HG02973 (cell line): Measurements from ENCODE around the gene PRKCI.
A peak's percentile ranks its signal among the peaks of the same experiment; 100 is the strongest.
"Not testable (repeated sequence)": the region's sequence is repeated elsewhere in the genome, so short reads cannot be mapped to it uniquely, and the experiment has no call there.

Experiments
- ATAC-seq: cut with Tn5 transposase; IDR thresholded peaks from one replicate; pipeline ENCODE4 v1.9.1; 2021; ENCODE audit warnings: moderate library complexity; ENCODE audit not compliant: unreplicated experiment

The PRKCI gene

GRCh38 chr3:170221924-170222646 is at the start of gene PRKCI:
Gene PRKCI, plus strand, starts transcription at chr3:170222424. Its CDS starts 246 bp downstream, at chr3:170222670.
- ATAC-seq = peak; percentile 90

GRCh38 chr3:170178651-170179050 is 43.6 kb upstream of the PRKCI start:
- no peak for ATAC-seq

- ATAC-seq = no peak
Measured at GRCh38 chr3:170179432-170179831, 42.8 kb upstream of the PRKCI start.

GRCh38 chr3:170180079-170180907 is 41.9 kb upstream of the PRKCI start:
- peak; percentile 36 for ATAC-seq

- peak; percentile 73 for ATAC-seq
Measured at GRCh38 chr3:170180908-170181885, 41.0 kb upstream of the PRKCI start, which contains the start of gene PHC3. Gene PHC3, minus strand, starts transcription at chr3:170181733. Its CDS starts 18 bp downstream, at chr3:170181715.

- ATAC-seq = no peak
Measured at GRCh38 chr3:170189398-170190256, 32.6 kb upstream of the PRKCI start.

GRCh38 chr3:170195759-170196158 is 26.5 kb upstream of the PRKCI start:
- not testable (repeated sequence) for ATAC-seq

- no peak for ATAC-seq
Measured at GRCh38 chr3:170196833-170197232, 25.4 kb upstream of the PRKCI start.

- no peak for ATAC-seq
Measured at GRCh38 chr3:170200987-170201386, 21.2 kb upstream of the PRKCI start.

GRCh38 chr3:170201527-170201926 is 20.7 kb upstream of the PRKCI start:
- ATAC-seq = no peak

GRCh38 chr3:170203457-170203856 is 18.8 kb upstream of the PRKCI start:
- no peak for ATAC-seq

- ATAC-seq = no peak
Measured at GRCh38 chr3:170204023-170204472, 18.2 kb upstream of the PRKCI start.

GRCh38 chr3:170204509-170204908 is 17.7 kb upstream of the PRKCI start:
- no peak for ATAC-seq

GRCh38 chr3:170205302-170205701 is 16.9 kb upstream of the PRKCI start:
- no peak for ATAC-seq

GRCh38 chr3:170206164-170206762 is 16.0 kb upstream of the PRKCI start:
- ATAC-seq = not testable (repeated sequence)

- ATAC-seq = no peak
Measured at GRCh38 chr3:170207717-170208116, 14.5 kb upstream of the PRKCI start.

GRCh38 chr3:170211668-170212067 is 10.6 kb upstream of the PRKCI start:
- ATAC-seq = no peak

- no peak for ATAC-seq
Measured at GRCh38 chr3:170219850-170220249, 2.4 kb upstream of the PRKCI start.

GRCh38 chr3:170220871-170221270 is 1.4 kb upstream of the PRKCI start:
- no peak for ATAC-seq
